OCI-LY7 (cell line): ENCODE measurements around the gene PDE9A. TPM values are rescaled to one million over a fixed set of nuclear protein-coding genes. Genes with fewer than 3 reads are reported as not detected.

ENCODE experiments used
- BruUV-seq: library from RNA; stranded (reverse); fragments of 400-500 nt; replicated peaks from 2 replicates; lab custom pipeline; 2021; lab: Mats Ljungman, UMichigan
- CTCF ChIA-PET: fragments of 300-600 bp; sonication (Branson Sonifier 250); formaldehyde crosslinking; loops from one replicate; lab custom pipeline; 2022; ENCODE audit warnings: antibody characterized with exemption; ENCODE audit not compliant: unreplicated experiment; lab: Charles Lee
- POLR2A ChIA-PET: fragments of 300-600 bp; sonication (Branson Sonifier 250); formaldehyde crosslinking; loops from one replicate; lab custom pipeline; 2022; ENCODE audit warnings: antibody characterized with exemption; lab: Charles Lee
- DNase-seq: peaks from one replicate; pipeline ENCODE4 v3.0.0-alpha.2; 2015; ENCODE audit warnings: low spot score
- H2AFZ ChIP-seq: fragments of 200-600 bp; sonication (generic), shearing (Covaris generic); 2 replicates; pipeline ENCODE4 v1.6.1; 2014; ENCODE audit warnings: mild to moderate bottlenecking, antibody characterized with exemption, low read length, moderate library complexity
- H3K27ac ChIP-seq: fragments of 200-600 bp; sonication (generic); 2 replicates; pipeline ENCODE4 v1.5.1; 2014; ENCODE audit warnings: mixed run types, low read depth, mild to moderate bottlenecking, moderate library complexity, low read length, inconsistent platforms; ENCODE audit not compliant: poor library complexity, severe bottlenecking
- H3K36me3 ChIP-seq: fragments of 200-600 bp; sonication (generic); 2 replicates; pipeline ENCODE4 v1.6.1; 2014; ENCODE audit warnings: mild to moderate bottlenecking, antibody characterized with exemption, low read length, moderate library complexity, mixed read lengths; ENCODE audit not compliant: insufficient read depth
- H3K4me1 ChIP-seq: fragments of 200-600 bp; sonication (generic); 2 replicates; pipeline ENCODE4 v1.5.1; 2014; ENCODE audit warnings: mild to moderate bottlenecking, low read length; ENCODE audit not compliant: insufficient read depth, poor library complexity, severe bottlenecking
- H3K4me2 ChIP-seq: fragments of 200-600 bp; sonication (generic); 2 replicates; pipeline ENCODE4 v1.6.1; 2014; ENCODE audit warnings: mild to moderate bottlenecking, low read length
- H3K4me3 ChIP-seq: fragments of 200-600 bp; sonication (generic); 2 replicates; pipeline ENCODE4 v1.5.1; 2014; ENCODE audit warnings: mild to moderate bottlenecking, low read depth, low read length; ENCODE audit not compliant: poor library complexity, severe bottlenecking
- H3K79me2 ChIP-seq: fragments of 200-600 bp; sonication (generic); 2 replicates; pipeline ENCODE4 v1.6.1; 2016; ENCODE audit warnings: low read depth, mild to moderate bottlenecking, low read length, moderate library complexity, mixed read lengths; ENCODE audit not compliant: insufficient read depth
- H3K9me2 ChIP-seq: fragments of 200-600 bp; sonication (generic); 2 replicates; pipeline ENCODE4 v1.6.1; 2016; ENCODE audit warnings: mild to moderate bottlenecking, low read length, mixed read lengths; ENCODE audit not compliant: insufficient read depth
- H3K9me3 ChIP-seq: fragments of 200-600 bp; sonication (generic); 2 replicates; pipeline ENCODE4 v1.6.1; 2014; ENCODE audit warnings: mild to moderate bottlenecking, mixed run types, low read length, mixed read lengths
- H4K20me1 ChIP-seq: fragments of 200-600 bp; sonication (generic); 2 replicates; pipeline ENCODE4 v1.6.1; 2014; ENCODE audit warnings: mild to moderate bottlenecking, antibody characterized with exemption, low read length, moderate library complexity, mixed read lengths; ENCODE audit not compliant: insufficient read depth
- CTCF ChIP-seq: fragments of 200-600 bp; sonication (generic); conservative IDR thresholded peaks from 2 replicates; pipeline ENCODE4 v1.5.1; 2014; ENCODE audit warnings: mild to moderate bottlenecking, antibody characterized with exemption, low read length, moderate library complexity, mixed read lengths
- EZH2phosphoT487 ChIP-seq: fragments of 200-600 bp; sonication (generic); IDR thresholded peaks from 2 replicates; pipeline ENCODE4 v1.6.1; 2018; ENCODE audit warnings: low read depth, borderline replicate concordance, mild to moderate bottlenecking, mixed run types, antibody characterized with exemption, low read length, moderate library complexity, mixed read lengths
- intact Hi-C: fragments of 100-400 bp; cut with micrococcal nuclease; formaldehyde crosslinking; loops from one replicate; pipeline ENCODE4 v1.10.0; 2022; ENCODE audit not compliant: unreplicated experiment
- total RNA-seq, 2 experiments: library from RNA; depleted of rRNA in 1 of 2; stranded (reverse); fragments of >200 nt in 1 of 2; shearing (Covaris generic) in 1 of 2; gene quantifications; 2 replicates each; pipeline ENCODE4 v1.2.3, GENCODE V29; 2014 to 2022

PDE9A gene
- total RNA-seq, 2 experiments from 2014 or later, result 11.4 to 22.4 TPM

- H3K27ac ChIP-seq, result no peak overlapping the region
- H3K4me2 ChIP-seq, result no peak overlapping the region
- ChIA-PET POLR2A (no interaction called here), CTCF (no interaction called here)
- H3K36me3 ChIP-seq, result no peaks in the 10 kb centered on the region
- H2AFZ ChIP-seq, result no peak overlapping the region
- H3K4me1 ChIP-seq, result no peaks in the 10 kb centered on the region
- no peaks in the 10 kb centered on the region for H3K9me2 ChIP-seq
- DNase-seq, result no peak
- H3K4me3 ChIP-seq, result no peak overlapping the region
- H3K79me2 ChIP-seq, result no peaks in the 10 kb centered on the region
- H3K9me3 ChIP-seq, result no peaks in the 10 kb centered on the region
- H4K20me1 ChIP-seq, result no peaks in the 10 kb centered on the region
- intact Hi-C loops, result no loop called here
- BruUV-seq, result no TSS peak
- no peak for TF ChIP-seq CTCF
- TF ChIP-seq EZH2phosphoT487, result no peak
Measured at GRCh38 chr21:42782723-42783242, 129.4 kb downstream of the PDE9A start.

- H3K27ac ChIP-seq, result no peak overlapping the region
- POLR2A ChIA-PET, result no interaction called here
- DNase-seq, result no peak
- no peak overlapping the region for H2AFZ ChIP-seq
- no peaks in the 10 kb centered on the region for H4K20me1 ChIP-seq
- BruUV-seq, result no TSS peak
- H3K9me3 ChIP-seq, result no peaks in the 10 kb centered on the region
- CTCF ChIA-PET, result no interaction called here
- no peaks in the 10 kb centered on the region for H3K4me1 ChIP-seq
- no peak overlapping the region for H3K4me2 ChIP-seq
- TF ChIP-seq CTCF (no peak), EZH2phosphoT487 (no peak)
- intact Hi-C loops, result no loop called here
- no peaks in the 10 kb centered on the region for H3K9me2 ChIP-seq
- H3K36me3 ChIP-seq, result no peaks in the 10 kb centered on the region
- H3K79me2 ChIP-seq, result no peaks in the 10 kb centered on the region
- H3K4me3 ChIP-seq, result no peak overlapping the region
Measured at GRCh38 chr21:42784276-42784675, 130.9 kb downstream of the PDE9A start.

- H3K79me2 ChIP-seq, result no peaks in the 10 kb centered on the region
- H3K27ac ChIP-seq, result no peak overlapping the region
- intact Hi-C loops, result no loop called here
- no peaks in the 10 kb centered on the region for H3K9me3 ChIP-seq
- H3K9me2 ChIP-seq, result no peaks in the 10 kb centered on the region
- no peak for DNase-seq
- TF ChIP-seq EZH2phosphoT487 (no peak), CTCF (no peak)
- H2AFZ ChIP-seq, result no peak overlapping the region
- CTCF ChIA-PET, result no interaction called here
- no peak overlapping the region for H3K4me3 ChIP-seq
- H3K4me1 ChIP-seq, result no peaks in the 10 kb centered on the region
- H3K36me3 ChIP-seq, result no peaks in the 10 kb centered on the region
- BruUV-seq, result no TSS peak
- no peaks in the 10 kb centered on the region for H4K20me1 ChIP-seq
- no peak overlapping the region for H3K4me2 ChIP-seq
- POLR2A ChIA-PET, result no interaction called here
Measured at GRCh38 chr21:42784896-42785451, 131.6 kb downstream of the PDE9A start.
